ENCODE measurements around the gene GALNT13.

GALNT13 gene

GRCh38 chr2:154161286-154161685, 289.6 kb downstream of the GALNT13 start:
- no peaks in the 10 kb centered on the region for H3K27me3 ChIP-seq (ENCODE audit: low read depth, low read length)
- H3K9me3 ChIP-seq (ENCODE audit: insufficient read depth, low read length) = no peaks in the 10 kb centered on the region
- no peak overlapping the region for H3K4me3 ChIP-seq (ENCODE audit: low read length)
- no peak for TF ChIP-seq CTCF (IDR thresholded peaks at IDR 0.05; ENCODE audit: low read depth, low read length)
- no peak for TF ChIP-seq EZH2phosphoT487 (IDR thresholded peaks at IDR 0.05; ENCODE audit: low read depth)
- H3K4me1 ChIP-seq (ENCODE audit: low read length) = no peaks in the 10 kb centered on the region; the same call in 1 of the 2 replicates
- no peaks in the 10 kb centered on the region for H3K36me3 ChIP-seq (replicated peaks; ENCODE audit: low read depth, low read length)
- H3K4me2 ChIP-seq (ENCODE audit: low read length) = no peak overlapping the region
- H2AFZ ChIP-seq (ENCODE audit: low read depth, low read length) = no peak overlapping the region
- no peaks in the 10 kb centered on the region for H4K20me1 ChIP-seq (ENCODE audit: insufficient read depth, low read length)
- no peak overlapping the region for H3K9ac ChIP-seq (ENCODE audit: low read length)
- no peak overlapping the region for H3K27ac ChIP-seq (ENCODE audit: low read length)
- no peaks in the 10 kb centered on the region for H3K79me2 ChIP-seq (ENCODE audit: low read length)

GRCh38 chr2:154170400-154170799, 298.7 kb downstream of the GALNT13 start:
- Histone ChIP-seq H3K4me1 (ENCODE audit: low read length) (no peaks in the 10 kb centered on the region), H3K4me3 (ENCODE audit: low read length) (no peak overlapping the region), H2AFZ (ENCODE audit: low read depth, low read length) (no peak overlapping the region), H3K79me2 (ENCODE audit: low read length) (no peaks in the 10 kb centered on the region), H3K27ac (ENCODE audit: low read length) (no peak overlapping the region), H3K36me3 (replicated peaks; ENCODE audit: low read depth, low read length) (no peaks in the 10 kb centered on the region), H3K9me3 (ENCODE audit: insufficient read depth, low read length) (no peaks in the 10 kb centered on the region), H4K20me1 (ENCODE audit: insufficient read depth, low read length) (no peaks in the 10 kb centered on the region), H3K9ac (ENCODE audit: low read length) (no peak overlapping the region), H3K27me3 (ENCODE audit: low read depth, low read length) (no peaks in the 10 kb centered on the region), H3K4me2 (ENCODE audit: low read length) (no peak overlapping the region)
- TF ChIP-seq EZH2phosphoT487 (IDR thresholded peaks at IDR 0.05; ENCODE audit: low read depth) (no peak), CTCF (IDR thresholded peaks at IDR 0.05; ENCODE audit: low read depth, low read length) (no peak)

- no peaks in the 10 kb centered on the region for H4K20me1 ChIP-seq (ENCODE audit: insufficient read depth, low read length)
- no peaks in the 10 kb centered on the region for H3K27me3 ChIP-seq (ENCODE audit: low read depth, low read length)
- H3K9ac ChIP-seq (ENCODE audit: low read length) = no peak overlapping the region
- TF ChIP-seq EZH2phosphoT487 (IDR thresholded peaks at IDR 0.05; ENCODE audit: low read depth) (no peak), CTCF (IDR thresholded peaks at IDR 0.05; ENCODE audit: low read depth, low read length) (no peak)
- H3K4me3 ChIP-seq (ENCODE audit: low read length) = no peak overlapping the region
- H3K9me3 ChIP-seq (ENCODE audit: insufficient read depth, low read length) = no peaks in the 10 kb centered on the region
- no peaks in the 10 kb centered on the region for H3K4me1 ChIP-seq (ENCODE audit: low read length)
- no peak overlapping the region for H2AFZ ChIP-seq (ENCODE audit: low read depth, low read length)
- no peaks in the 10 kb centered on the region for H3K36me3 ChIP-seq (replicated peaks; ENCODE audit: low read depth, low read length)
- no peaks in the 10 kb centered on the region for H3K79me2 ChIP-seq (ENCODE audit: low read length)
- H3K4me2 ChIP-seq (ENCODE audit: low read length) = no peak overlapping the region
- no peak overlapping the region for H3K27ac ChIP-seq (ENCODE audit: low read length)
Observed at GRCh38 chr2:154173164-154173563, 301.4 kb downstream of the GALNT13 start.

GRCh38 chr2:154173919-154174318, 302.2 kb downstream of the GALNT13 start:
- no peak overlapping the region for H3K9ac ChIP-seq (ENCODE audit: low read length)
- no peak overlapping the region for H2AFZ ChIP-seq (ENCODE audit: low read depth, low read length)
- TF ChIP-seq EZH2phosphoT487 (IDR thresholded peaks at IDR 0.05; ENCODE audit: low read depth) (no peak), CTCF (IDR thresholded peaks at IDR 0.05; ENCODE audit: low read depth, low read length) (no peak)
- H3K27me3 ChIP-seq (ENCODE audit: low read depth, low read length) = no peaks in the 10 kb centered on the region
- H3K9me3 ChIP-seq (ENCODE audit: insufficient read depth, low read length) = no peaks in the 10 kb centered on the region
- no peak overlapping the region for H3K4me3 ChIP-seq (ENCODE audit: low read length)
- no peak overlapping the region for H3K4me2 ChIP-seq (ENCODE audit: low read length)
- H3K36me3 ChIP-seq (replicated peaks; ENCODE audit: low read depth, low read length) = no peaks in the 10 kb centered on the region
- no peaks in the 10 kb centered on the region for H3K79me2 ChIP-seq (ENCODE audit: low read length)
- no peak overlapping the region for H3K27ac ChIP-seq (ENCODE audit: low read length)
- H3K4me1 ChIP-seq (ENCODE audit: low read length) = no peaks in the 10 kb centered on the region
- no peaks in the 10 kb centered on the region for H4K20me1 ChIP-seq (ENCODE audit: insufficient read depth, low read length)

All from OCI-LY3 (cell line).